ENCODE data around the gene GNL1. TPM values are rescaled to one million over a fixed set of nuclear protein-coding genes. Genes with fewer than 3 reads are reported as not detected.
A peak's percentile ranks its signal among the peaks of the same experiment; 100 is the strongest.
"Not testable (repeated sequence)": the region's sequence is repeated elsewhere in the genome, so short reads cannot be mapped to it uniquely, and the experiment has no call there.

GNL1 gene
- total RNA-seq, 1 experiment from 2014 or later, result 34.7 TPM

DNA sequence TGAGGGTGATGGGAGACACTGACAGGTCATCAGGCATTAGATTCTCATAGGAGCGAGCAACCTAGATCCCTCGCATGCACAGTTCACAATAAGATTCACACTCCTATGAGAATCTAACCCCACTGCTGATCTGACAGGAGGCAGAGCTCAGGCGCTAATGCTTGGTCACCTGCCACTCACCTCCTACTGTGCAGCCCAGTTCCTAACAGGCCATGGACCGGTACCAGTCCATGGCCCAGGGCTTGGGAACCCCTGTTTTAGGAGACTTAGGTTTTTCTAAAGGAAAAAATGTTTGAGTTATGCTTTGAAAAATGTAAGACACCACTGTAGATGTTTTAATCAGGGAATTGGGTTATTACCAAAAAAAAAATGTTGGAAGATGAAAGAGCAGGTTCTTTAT lies 60.3 kb downstream of the GNL1 start:
- H2AFZ ChIP-seq (ENCODE audit: low read length), result peak overlapping the region; percentile 15

DNA sequence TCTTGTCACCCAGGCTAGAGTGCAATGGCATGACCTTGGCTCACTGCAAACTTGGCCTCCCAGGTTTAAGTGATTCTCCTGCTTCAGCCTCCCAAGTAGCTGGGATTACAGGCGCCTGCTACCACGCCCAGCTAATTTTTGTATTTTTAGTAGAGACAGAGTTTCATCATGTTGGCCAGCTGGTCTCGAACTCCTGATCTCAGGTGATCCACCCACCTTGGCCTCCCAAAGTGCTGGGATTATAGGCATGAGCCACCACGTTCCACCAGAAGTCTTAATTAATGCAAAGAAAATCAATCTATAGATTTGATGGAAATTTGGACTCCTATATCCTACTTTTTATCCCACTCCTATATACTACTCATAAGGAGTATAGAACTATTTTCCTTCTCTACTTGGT lies 61.2 kb downstream of the GNL1 start:
- CTCF ChIA-PET; ATAC-seq; H3K27ac ChIP-seq (ENCODE audit: low read length); DNase-seq; H3K4me3 ChIP-seq (ENCODE audit: low read length); H3K9me2 ChIP-seq (replicated peaks; ENCODE audit: low read length); H3F3A ChIP-seq (ENCODE audit: low read length, unreplicated experiment); H3K4me2 ChIP-seq (ENCODE audit: low read length); H3K27me3 ChIP-seq (ENCODE audit: low read length); intact Hi-C loops (cut with micrococcal nuclease); H3K9me3 ChIP-seq (ENCODE audit: low read length); BruUV-seq (replicated peaks); H4K20me1 ChIP-seq (ENCODE audit: low read length); H3K9ac ChIP-seq (ENCODE audit: low read length); POLR2A ChIA-PET (ENCODE audit: unreplicated experiment); H2AFZ ChIP-seq (ENCODE audit: low read length): not testable (repeated sequence)
- Histone ChIP-seq H3K79me2 (ENCODE audit: low read length) (peaks cover 15% of the 10 kb centered on the region), H3K36me3 (ENCODE audit: low read depth, low read length) (peaks cover 10% of the 10 kb centered on the region; the same call in 1 of the 2 replicates), H3K4me1 (ENCODE audit: insufficient read depth, low read length) (peaks cover 19% of the 10 kb centered on the region)

More for the DNA sequence above, 60.3 kb downstream of the GNL1 start:
- Histone ChIP-seq H3F3A (ENCODE audit: low read length, unreplicated experiment) (no peaks in the 10 kb centered on the region), H3K36me3 (ENCODE audit: low read depth, low read length) (peaks cover 6% of the 10 kb centered on the region; the same call in 1 of the 2 replicates), H3K9me3 (ENCODE audit: low read length) (no peaks in the 10 kb centered on the region), H3K4me1 (ENCODE audit: insufficient read depth, low read length) (peaks cover 18% of the 10 kb centered on the region), H3K9ac (ENCODE audit: low read length) (no peak overlapping the region), H3K79me2 (ENCODE audit: low read length) (peaks cover 6% of the 10 kb centered on the region; the same call in 1 of the 2 replicates), H4K20me1 (ENCODE audit: low read length) (no peaks in the 10 kb centered on the region), H3K27ac (ENCODE audit: low read length) (peak overlapping the region; percentile 40), H3K9me2 (replicated peaks; ENCODE audit: low read length) (no peaks in the 10 kb centered on the region), H3K4me2 (ENCODE audit: low read length) (peak overlapping the region; percentile 12; the same call in 1 of the 2 replicates), H3K27me3 (ENCODE audit: low read length) (no peaks in the 10 kb centered on the region), H3K4me3 (ENCODE audit: low read length) (no peak overlapping the region)
- POLR2A ChIA-PET (ENCODE audit: unreplicated experiment), result no interaction called here
- BruUV-seq (replicated peaks), result no TSS peak
- ATAC-seq, result no peak
- intact Hi-C loops (cut with micrococcal nuclease), result loop anchor here (1.0 kb wide), 1 partner anchor 36 kb away; no protein-coding TSS in a partner anchor
- CTCF ChIA-PET, result interaction anchor here (0.7 to 1.0 kb wide), 6 partner anchors 14 to 75 kb away, joined by 3 to 8 read pairs (median 4); partner anchors contain the start of gene ABCF1
- no peak for DNase-seq
- TF ChIP-seq EZH2 (IDR thresholded peaks at IDR 0.05; ENCODE audit: low read length, unreplicated experiment) (no peak), EZH2phosphoT487 (IDR thresholded peaks at IDR 0.05; ENCODE audit: borderline replicate concordance, low read length) (no peak)
- TF ChIP-seq, protein P1, sequence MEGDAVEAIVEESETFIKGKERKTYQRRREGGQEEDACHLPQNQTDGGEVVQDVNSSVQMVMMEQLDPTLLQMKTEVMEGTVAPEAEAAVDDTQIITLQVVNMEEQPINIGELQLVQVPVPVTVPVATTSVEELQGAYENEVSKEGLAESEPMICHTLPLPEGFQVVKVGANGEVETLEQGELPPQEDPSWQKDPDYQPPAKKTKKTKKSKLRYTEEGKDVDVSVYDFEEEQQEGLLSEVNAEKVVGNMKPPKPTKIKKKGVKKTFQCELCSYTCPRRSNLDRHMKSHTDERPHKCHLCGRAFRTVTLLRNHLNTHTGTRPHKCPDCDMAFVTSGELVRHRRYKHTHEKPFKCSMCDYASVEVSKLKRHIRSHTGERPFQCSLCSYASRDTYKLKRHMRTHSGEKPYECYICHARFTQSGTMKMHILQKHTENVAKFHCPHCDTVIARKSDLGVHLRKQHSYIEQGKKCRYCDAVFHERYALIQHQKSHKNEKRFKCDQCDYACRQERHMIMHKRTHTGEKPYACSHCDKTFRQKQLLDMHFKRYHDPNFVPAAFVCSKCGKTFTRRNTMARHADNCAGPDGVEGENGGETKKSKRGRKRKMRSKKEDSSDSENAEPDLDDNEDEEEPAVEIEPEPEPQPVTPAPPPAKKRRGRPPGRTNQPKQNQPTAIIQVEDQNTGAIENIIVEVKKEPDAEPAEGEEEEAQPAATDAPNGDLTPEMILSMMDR (conservative IDR thresholded peaks at IDR 0.05; ENCODE audit: low read depth, low read length), result no peak

DNA sequence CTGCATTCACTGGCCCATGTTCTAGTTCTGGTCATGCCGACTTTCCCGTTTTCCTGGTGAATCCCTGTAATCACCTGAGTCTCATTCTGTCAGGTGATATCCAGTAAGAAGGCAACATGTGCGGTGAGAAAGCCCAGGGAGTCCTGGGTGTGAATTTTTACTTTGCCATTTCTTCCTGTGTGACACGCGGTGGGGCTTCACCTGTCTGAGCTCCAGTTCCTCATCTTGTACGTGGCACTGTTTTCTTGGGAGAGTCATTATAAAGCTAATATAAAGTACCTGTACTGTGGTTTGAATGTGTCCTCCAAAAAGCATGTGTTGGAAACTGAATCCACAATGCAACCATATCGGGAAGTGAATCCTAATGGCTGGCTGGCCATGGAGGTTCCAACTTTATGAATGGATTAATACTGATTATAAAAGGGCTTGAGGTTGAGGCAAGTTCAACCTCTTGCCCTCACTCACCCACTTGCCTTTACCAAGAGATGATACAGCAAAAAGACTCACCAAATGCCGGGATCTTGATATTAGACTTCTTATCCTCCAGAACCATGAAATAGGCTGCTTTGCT lies 61.9 kb downstream of the GNL1 start:
- Histone ChIP-seq H3K36me3 (ENCODE audit: low read depth, low read length) (peaks cover 10% of the 10 kb centered on the region; the same call in 1 of the 2 replicates), H3K27ac (ENCODE audit: low read length) (no peak overlapping the region), H2AFZ (ENCODE audit: low read length) (no peak overlapping the region), H3K9me3 (ENCODE audit: low read length) (no peaks in the 10 kb centered on the region), H3F3A (ENCODE audit: low read length, unreplicated experiment) (no peaks in the 10 kb centered on the region), H3K4me3 (ENCODE audit: low read length) (no peak overlapping the region), H3K9me2 (replicated peaks; ENCODE audit: low read length) (no peaks in the 10 kb centered on the region), H3K79me2 (ENCODE audit: low read length) (peaks cover 20% of the 10 kb centered on the region), H3K9ac (ENCODE audit: low read length) (no peak overlapping the region), H4K20me1 (ENCODE audit: low read length) (peaks cover 3% of the 10 kb centered on the region; the same call in 1 of the 2 replicates), H3K27me3 (ENCODE audit: low read length) (no peaks in the 10 kb centered on the region), H3K4me1 (ENCODE audit: insufficient read depth, low read length) (peaks cover 19% of the 10 kb centered on the region), H3K4me2 (ENCODE audit: low read length) (no peak overlapping the region)
- DNase-seq, result no peak
- ChIA-PET CTCF (no interaction called here), POLR2A (ENCODE audit: unreplicated experiment) (interaction anchor here (0.6 kb wide), 1 partner anchor 17 kb away, joined by 5 read pairs; no protein-coding TSS in a partner anchor)
- intact Hi-C loops (cut with micrococcal nuclease), result no loop called here
- TF ChIP-seq EZH2phosphoT487 (IDR thresholded peaks at IDR 0.05; ENCODE audit: borderline replicate concordance, low read length) (no peak), EZH2 (IDR thresholded peaks at IDR 0.05; ENCODE audit: low read length, unreplicated experiment) (no peak)
- TF ChIP-seq, protein P1 (conservative IDR thresholded peaks at IDR 0.05; ENCODE audit: low read depth, low read length), result no peak
- no TSS peak for BruUV-seq (replicated peaks)
- no peak for ATAC-seq
